Natural killer cell (primary cell): Measurements from ENCODE around the gene TMEM120B. TPM values are rescaled to one million over a fixed set of nuclear protein-coding genes. Genes with fewer than 3 reads are reported as not detected.
"Not testable (repeated sequence)": the region's sequence is repeated elsewhere in the genome, so short reads cannot be mapped to it uniquely, and the experiment has no call there.

Experiments used
- ATAC-seq, 3 donors: fragments of 150-1000 bp in 2 of 3; fragments of 200-7000 bp in 1 of 3; cut with Tn5 transposase; 1 replicate in 1 of 3; 2 replicates in 2 of 3; pipeline ENCODE4 v1.10.0; 2021; ENCODE audit warnings: mild to moderate bottlenecking in 2 of 3, moderate library complexity in 2 of 3
- DNase-seq, 2 donors: peaks; one replicate each; pipeline versions ENCODE4 v3.0.0 to v3.0.0-alpha.2; 2013 to 2021; ENCODE audit warnings: mixed read lengths in 1 of 2
- H3K27ac ChIP-seq: one replicate; pipeline ENCODE4 v1.5.1; 2013; ENCODE audit warnings: mild to moderate bottlenecking, low read length
- H3K27me3 ChIP-seq: one replicate; pipeline ENCODE4 v1.6.1; 2013; ENCODE audit warnings: low read length; ENCODE audit not compliant: control insufficient read depth, insufficient read depth
- H3K36me3 ChIP-seq: one replicate; pipeline ENCODE4 v1.6.1; 2013; ENCODE audit warnings: low read length; ENCODE audit not compliant: control insufficient read depth, insufficient read depth
- H3K4me1 ChIP-seq: one replicate; pipeline ENCODE4 v1.6.1; 2013; ENCODE audit warnings: low read length; ENCODE audit not compliant: control insufficient read depth, insufficient read depth
- H3K4me3 ChIP-seq: one replicate; pipeline ENCODE4 v1.5.1; 2013; ENCODE audit warnings: low read length
- H3K9me3 ChIP-seq: one replicate; pipeline ENCODE4 v1.6.1; 2013; ENCODE audit warnings: low read length; ENCODE audit not compliant: control insufficient read depth, insufficient read depth
- H3K27ac Mint-ChIP-seq, 2 donors: one replicate each; pipeline ENCODE4 v1.8.0; 2022; ENCODE audit warnings: mild to moderate bottlenecking in 2 of 2, mixed read lengths in 2 of 2, moderate library complexity in 1 of 2
- H3K27me3 Mint-ChIP-seq, 2 donors: one replicate each; pipeline ENCODE4 v1.8.0; 2022; ENCODE audit warnings: low read depth in 2 of 2, mixed read lengths in 2 of 2
- H3K36me3 Mint-ChIP-seq: one replicate; pipeline ENCODE4 v1.8.0; 2022; ENCODE audit warnings: mixed read lengths
- H3K4me1 Mint-ChIP-seq, 2 donors: one replicate each; pipeline ENCODE4 v1.8.0; 2022; ENCODE audit warnings: mixed read lengths in 2 of 2
- H3K4me3 Mint-ChIP-seq: one replicate; pipeline ENCODE4 v1.8.0; 2022; ENCODE audit warnings: mild to moderate bottlenecking, moderate library complexity, mixed read lengths
- H3K9me3 Mint-ChIP-seq, 2 donors: one replicate each; pipeline ENCODE4 v1.8.0; 2022; ENCODE audit warnings: mixed read lengths in 2 of 2
- CTCF ChIP-seq: fragments of 200-600 bp; IDR thresholded peaks from one replicate; pipeline ENCODE4 v1.8.0; 2022; ENCODE audit warnings: antibody characterized with exemption
- WGBS: methylation state at CpG from one replicate; pipeline ENCODE4 v1.1.7; 2013; ENCODE audit warnings: missing lambda C conversion rate; ENCODE audit not compliant: insufficient coverage; 5-methylcytosine and 5-hydroxymethylcytosine counted together
- intact Hi-C: fragments of 100-400 bp; cut with micrococcal nuclease; formaldehyde crosslinking; loops from one replicate; pipeline ENCODE4 v1.14.2; 2022
- total RNA-seq, 4 donors: library from RNA; stranded (reverse); fragments of 120-200 nt in 1 of 4; gene quantifications; one replicate each; pipeline versions ENCODE4 v1.2.3 to v1.2.4, GENCODE V29; 2013 to 2022

Gene TMEM120B
- total RNA-seq, 3 donors from 2014 or later (not counting 1 experiment from before 2014, with no cell fraction given): 6.3 to 8.4 (median 7.9) TPM

- no peaks in the 10 kb centered on the region for H3K36me3 ChIP-seq
- H3K4me3 ChIP-seq: no peak overlapping the region
- no peaks in the 10 kb centered on the region for H3K27me3 ChIP-seq
- TF ChIP-seq CTCF: no peak
- H3K9me3 ChIP-seq: no peaks in the 10 kb centered on the region
- ATAC-seq (no peak), DNase-seq (no peak)
- no peaks in the 10 kb centered on the region for H3K9me3 Mint-ChIP-seq
- no peaks in the 10 kb centered on the region for H3K27me3 Mint-ChIP-seq
- intact Hi-C loops: no loop called here
- H3K4me1 ChIP-seq: no peaks in the 10 kb centered on the region
- no peaks in the 10 kb centered on the region for H3K36me3 Mint-ChIP-seq
- no peak overlapping the region for H3K4me3 Mint-ChIP-seq
- H3K27ac Mint-ChIP-seq: no peak overlapping the region
- no peaks in the 10 kb centered on the region for H3K4me1 Mint-ChIP-seq
- 87% methylated on average over 6 of the region's 7 CpGs for WGBS
- no peak overlapping the region for H3K27ac ChIP-seq
Measured at GRCh38 chr12:121693155-121693687, 19.3 kb upstream of the TMEM120B start.

- ATAC-seq: peak in 2 of 3 donors; percentile 39 to 49
- Mint-ChIP-seq H3K27me3 (peaks cover 0 to 3% of the 10 kb centered on the region in 2 donors), H3K4me1 (no peaks in the 10 kb centered on the region), H3K4me3 (no peak overlapping the region), H3K36me3 (no peaks in the 10 kb centered on the region), H3K9me3 (no peaks in the 10 kb centered on the region), H3K27ac (no peak overlapping the region)
- peak in 1 of 2 donors; percentile 80 for DNase-seq
- Histone ChIP-seq H3K4me1 (no peaks in the 10 kb centered on the region), H3K36me3 (no peaks in the 10 kb centered on the region), H3K4me3 (no peak overlapping the region), H3K27me3 (no peaks in the 10 kb centered on the region), H3K9me3 (no peaks in the 10 kb centered on the region), H3K27ac (no peak overlapping the region)
- TF ChIP-seq CTCF: peak; percentile 79
- intact Hi-C loops: loop anchor here (1.0 kb wide), 2 partner anchors 76 to 97 kb away; no protein-coding TSS in a partner anchor
- 58% methylated on average over 7 of the region's 9 CpGs for WGBS
Measured at GRCh38 chr12:121697093-121697698, 15.4 kb upstream of the TMEM120B start.

- H3K4me3 ChIP-seq, H3K36me3 Mint-ChIP-seq, H3K4me1 ChIP-seq, H3K27ac ChIP-seq, H3K9me3 ChIP-seq, H3K4me1 Mint-ChIP-seq, H3K36me3 ChIP-seq, H3K9me3 Mint-ChIP-seq, H3K27me3 Mint-ChIP-seq, H3K4me3 Mint-ChIP-seq, DNase-seq, H3K27ac Mint-ChIP-seq, H3K27me3 ChIP-seq, ATAC-seq: not testable (repeated sequence)
- WGBS: 96% methylated on average over 6 of the region's 6 CpGs
- intact Hi-C loops: loop anchor here (1.0 kb wide), 2 partner anchors 75 to 96 kb away; no protein-coding TSS in a partner anchor
Measured at GRCh38 chr12:121697861-121698260, 14.7 kb upstream of the TMEM120B start.

- DNase-seq (no peak), ATAC-seq (no peak)
- intact Hi-C loops: no loop called here
- Mint-ChIP-seq H3K27me3 (peaks cover 0 to 3% of the 10 kb centered on the region in 2 donors), H3K4me1 (no peaks in the 10 kb centered on the region), H3K27ac (no peak overlapping the region), H3K9me3 (no peaks in the 10 kb centered on the region), H3K4me3 (no peak overlapping the region), H3K36me3 (no peaks in the 10 kb centered on the region)
- WGBS: 92% methylated on average over 3 of the region's 3 CpGs
- Histone ChIP-seq H3K27ac (no peak overlapping the region), H3K27me3 (no peaks in the 10 kb centered on the region), H3K4me1 (no peaks in the 10 kb centered on the region), H3K36me3 (no peaks in the 10 kb centered on the region), H3K9me3 (no peaks in the 10 kb centered on the region), H3K4me3 (no peak overlapping the region)
- no peak for TF ChIP-seq CTCF
Measured at GRCh38 chr12:121701667-121702277, 10.8 kb upstream of the TMEM120B start.
